ENCODE results near the gene EPHA1.

DNA sequence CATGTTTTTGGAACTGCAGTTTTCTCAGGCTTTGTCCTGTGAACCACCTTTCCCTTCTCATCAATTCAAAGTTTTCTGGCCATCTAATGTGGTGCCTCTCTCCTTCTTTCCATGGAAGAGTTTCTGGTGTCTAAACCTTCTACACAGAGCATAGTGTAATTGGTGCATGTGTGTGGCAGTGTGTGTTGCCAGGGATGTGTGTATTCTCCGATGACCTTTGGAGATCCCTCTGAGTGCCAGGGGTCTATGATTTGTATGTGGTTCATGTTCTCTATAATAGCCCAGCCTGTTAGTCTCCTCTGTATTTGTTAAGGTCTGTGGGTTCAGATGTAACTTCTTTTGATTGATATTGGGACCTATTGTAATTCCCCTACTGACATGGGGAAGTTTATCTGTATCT lies 36.1 kb upstream of the EPHA1 start:
- TF ChIP-seq CTCF (conservative IDR thresholded peaks at IDR 0.05; ENCODE audit: low read depth, low read length) (no peak), EZH2 (IDR thresholded peaks at IDR 0.05; ENCODE audit: borderline replicate concordance, low read depth, low read length, poor library complexity, severe bottlenecking) (no peak)

Data from A673 (cell line).